HUES64 (cell line): ENCODE results near the gene PNPLA7.

Experiments
- H3K27ac ChIP-seq: 2 replicates; pipeline ENCODE4 v1.7.0; 2013; ENCODE audit warnings: low read depth, low read length, inconsistent platforms
- H3K27me3 ChIP-seq: 2 replicates; pipeline ENCODE4 v1.6.1; 2013; ENCODE audit warnings: mild to moderate bottlenecking, low read length; ENCODE audit not compliant: insufficient read depth
- H3K36me3 ChIP-seq: 2 replicates; pipeline ENCODE4 v1.6.1; 2013; ENCODE audit warnings: mild to moderate bottlenecking, low read length; ENCODE audit not compliant: insufficient read depth
- H3K4me1 ChIP-seq: 2 replicates; pipeline ENCODE4 v1.6.1; 2013; ENCODE audit warnings: mild to moderate bottlenecking, low read length, moderate library complexity; ENCODE audit not compliant: insufficient read depth
- H3K4me3 ChIP-seq: 2 replicates; pipeline ENCODE4 v1.5.1; 2013; ENCODE audit warnings: mild to moderate bottlenecking, low read length, moderate library complexity
- H3K9ac ChIP-seq: 2 replicates; pipeline ENCODE4 v1.6.1; 2013; ENCODE audit warnings: mild to moderate bottlenecking, low read depth, low read length
- H3K9me3 ChIP-seq: 2 replicates; pipeline ENCODE4 v1.6.1; 2013; ENCODE audit warnings: low read depth, low read length; ENCODE audit not compliant: insufficient read depth
- WGBS: fragments of 150-250, 120-280 bp; methylation state at CpG from one replicate; pipeline ENCODE4 v1.1.7; 2013; ENCODE audit warnings: missing lambda C conversion rate; 5-methylcytosine and 5-hydroxymethylcytosine counted together

PNPLA7 gene

GRCh38 chr9:137431416-137431931, 118.7 kb downstream of the PNPLA7 start:
- Histone ChIP-seq H3K4me1 (no peaks in the 10 kb centered on the region), H3K36me3 (no peaks in the 10 kb centered on the region), H3K9me3 (no peaks in the 10 kb centered on the region), H3K27ac (no peak overlapping the region), H3K27me3 (no peaks in the 10 kb centered on the region), H3K4me3 (no peak overlapping the region), H3K9ac (no peak overlapping the region)
- WGBS, result 86% methylated on average over 21 of the region's 21 CpGs

GRCh38 chr9:137430723-137431415, 119.3 kb downstream of the PNPLA7 start:
- Histone ChIP-seq H3K36me3 (no peaks in the 10 kb centered on the region), H3K4me1 (no peaks in the 10 kb centered on the region), H3K27ac (no peak overlapping the region), H3K9ac (no peak overlapping the region), H3K9me3 (no peaks in the 10 kb centered on the region), H3K4me3 (no peak overlapping the region), H3K27me3 (no peaks in the 10 kb centered on the region)
- 89% methylated on average over 27 of the region's 27 CpGs for WGBS

- Histone ChIP-seq H3K27ac (no peak overlapping the region), H3K4me1 (no peaks in the 10 kb centered on the region), H3K9me3 (no peaks in the 10 kb centered on the region), H3K4me3 (no peak overlapping the region), H3K36me3 (no peaks in the 10 kb centered on the region), H3K9ac (no peak overlapping the region), H3K27me3 (no peaks in the 10 kb centered on the region)
- 76% methylated on average over 34 of the region's 34 CpGs for WGBS
Measured at GRCh38 chr9:137429974-137430722, 120.1 kb downstream of the PNPLA7 start.

GRCh38 chr9:137429546-137429890, 120.7 kb downstream of the PNPLA7 start:
- no peaks in the 10 kb centered on the region for H3K9me3 ChIP-seq
- WGBS, result 85% methylated on average over 14 of the region's 14 CpGs
- H3K4me3 ChIP-seq, result no peak overlapping the region
- H3K27ac ChIP-seq, result no peak overlapping the region
- no peaks in the 10 kb centered on the region for H3K36me3 ChIP-seq
- H3K9ac ChIP-seq, result no peak overlapping the region
- peaks cover 3% of the 10 kb centered on the region; the same call in 1 of the 2 replicates for H3K27me3 ChIP-seq
- no peaks in the 10 kb centered on the region for H3K4me1 ChIP-seq

GRCh38 chr9:137428841-137429545, 121.2 kb downstream of the PNPLA7 start:
- Histone ChIP-seq H3K27me3 (peaks cover 8% of the 10 kb centered on the region), H3K4me1 (no peaks in the 10 kb centered on the region), H3K9me3 (no peaks in the 10 kb centered on the region), H3K9ac (no peak overlapping the region), H3K36me3 (no peaks in the 10 kb centered on the region), H3K27ac (no peak overlapping the region), H3K4me3 (no peak overlapping the region)
- 93% methylated on average over 27 of the region's 27 CpGs for WGBS

- Histone ChIP-seq H3K4me3 (no peak overlapping the region), H3K4me1 (no peaks in the 10 kb centered on the region), H3K27me3 (peaks cover 15% of the 10 kb centered on the region), H3K9me3 (no peaks in the 10 kb centered on the region), H3K9ac (no peak overlapping the region), H3K36me3 (no peaks in the 10 kb centered on the region), H3K27ac (no peak overlapping the region)
- WGBS, result 90% methylated on average over 6 of the region's 6 CpGs
Measured at GRCh38 chr9:137428311-137428630, 121.9 kb downstream of the PNPLA7 start.

GRCh38 chr9:137427454-137428310, 122.5 kb downstream of the PNPLA7 start:
- no peak overlapping the region for H3K9ac ChIP-seq
- H3K9me3 ChIP-seq, result no peaks in the 10 kb centered on the region
- H3K27ac ChIP-seq, result no peak overlapping the region
- H3K4me1 ChIP-seq, result no peaks in the 10 kb centered on the region
- no peaks in the 10 kb centered on the region for H3K36me3 ChIP-seq
- WGBS, result 85% methylated on average over 27 of the region's 27 CpGs
- peaks cover 16% of the 10 kb centered on the region for H3K27me3 ChIP-seq
- H3K4me3 ChIP-seq, result no peak overlapping the region

GRCh38 chr9:137426018-137426681, 124.1 kb downstream of the PNPLA7 start:
- no peaks in the 10 kb centered on the region for H3K36me3 ChIP-seq
- H3K4me1 ChIP-seq, result peaks cover 5% of the 10 kb centered on the region; the same call in 1 of the 2 replicates
- peaks cover 16% of the 10 kb centered on the region for H3K27me3 ChIP-seq
- H3K9ac ChIP-seq, result no peak overlapping the region
- 89% methylated on average over 18 of the region's 18 CpGs for WGBS
- no peak overlapping the region for H3K4me3 ChIP-seq
- H3K27ac ChIP-seq, result no peak overlapping the region
- no peaks in the 10 kb centered on the region for H3K9me3 ChIP-seq

GRCh38 chr9:137423514-137424291, 126.5 kb downstream of the PNPLA7 start:
- Histone ChIP-seq H3K27ac (no peak overlapping the region), H3K9ac (peak overlapping the region; percentile 52; the same call in 1 of the 2 replicates), H3K36me3 (peaks cover 2% of the 10 kb centered on the region; the same call in 1 of the 2 replicates), H3K4me1 (peaks cover 5% of the 10 kb centered on the region; the same call in 1 of the 2 replicates), H3K27me3 (peaks cover 16% of the 10 kb centered on the region), H3K4me3 (peak overlapping the region; percentile 55), H3K9me3 (no peaks in the 10 kb centered on the region)
- 19% methylated on average over 77 of the region's 77 CpGs for WGBS
